ENCODE results near the gene PLEKHH1. TPM values are rescaled to one million over a fixed set of nuclear protein-coding genes. Genes with fewer than 3 reads are reported as not detected.

The PLEKHH1 gene
- under 1 TPM; 0.53 to 0.77 TPM for total RNA-seq

DNA sequence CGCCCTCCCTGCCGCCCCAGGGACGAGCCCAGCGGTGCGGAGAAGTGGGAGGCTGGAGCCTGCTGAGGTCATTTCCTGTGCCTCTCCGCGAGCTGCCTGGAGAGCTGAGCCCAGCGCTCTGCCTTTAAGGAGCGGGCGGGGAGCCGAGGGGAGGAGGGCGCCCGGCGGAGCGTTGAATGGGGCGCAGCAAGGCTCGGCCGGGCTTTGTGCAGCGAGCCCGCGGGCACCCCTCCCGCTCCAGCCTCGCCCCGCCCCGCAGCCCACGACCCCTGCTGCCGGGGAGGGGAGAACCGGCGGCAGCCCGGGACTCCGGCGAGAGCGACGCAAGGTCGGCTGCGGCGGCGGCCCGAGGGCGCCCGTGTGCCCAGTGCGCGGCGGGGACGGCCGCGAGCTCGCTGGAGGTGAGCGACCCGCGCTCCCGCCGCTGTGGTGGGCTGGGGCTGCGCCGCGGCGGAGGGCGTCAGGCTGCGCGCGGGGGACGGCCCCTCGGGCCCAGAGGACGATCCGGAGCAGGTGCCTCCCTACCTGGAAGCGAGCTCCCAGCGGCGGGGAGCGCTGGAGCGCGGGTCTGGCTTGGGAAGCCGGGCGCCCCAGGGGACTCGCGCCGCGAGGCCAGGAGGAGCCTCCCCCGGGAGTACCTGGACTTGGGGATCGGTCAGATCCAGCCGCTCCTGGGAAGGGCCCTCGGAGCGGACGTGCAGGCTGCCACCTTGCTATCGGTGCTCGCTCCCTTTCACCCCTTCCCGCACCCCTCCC is at the start of gene PLEKHH1:
PLEKHH1 (plus strand) TSS at position 293 of the 756 bp plus-strand sequence. CDS start 8,578 bp downstream, outside the sequence.

DNA sequence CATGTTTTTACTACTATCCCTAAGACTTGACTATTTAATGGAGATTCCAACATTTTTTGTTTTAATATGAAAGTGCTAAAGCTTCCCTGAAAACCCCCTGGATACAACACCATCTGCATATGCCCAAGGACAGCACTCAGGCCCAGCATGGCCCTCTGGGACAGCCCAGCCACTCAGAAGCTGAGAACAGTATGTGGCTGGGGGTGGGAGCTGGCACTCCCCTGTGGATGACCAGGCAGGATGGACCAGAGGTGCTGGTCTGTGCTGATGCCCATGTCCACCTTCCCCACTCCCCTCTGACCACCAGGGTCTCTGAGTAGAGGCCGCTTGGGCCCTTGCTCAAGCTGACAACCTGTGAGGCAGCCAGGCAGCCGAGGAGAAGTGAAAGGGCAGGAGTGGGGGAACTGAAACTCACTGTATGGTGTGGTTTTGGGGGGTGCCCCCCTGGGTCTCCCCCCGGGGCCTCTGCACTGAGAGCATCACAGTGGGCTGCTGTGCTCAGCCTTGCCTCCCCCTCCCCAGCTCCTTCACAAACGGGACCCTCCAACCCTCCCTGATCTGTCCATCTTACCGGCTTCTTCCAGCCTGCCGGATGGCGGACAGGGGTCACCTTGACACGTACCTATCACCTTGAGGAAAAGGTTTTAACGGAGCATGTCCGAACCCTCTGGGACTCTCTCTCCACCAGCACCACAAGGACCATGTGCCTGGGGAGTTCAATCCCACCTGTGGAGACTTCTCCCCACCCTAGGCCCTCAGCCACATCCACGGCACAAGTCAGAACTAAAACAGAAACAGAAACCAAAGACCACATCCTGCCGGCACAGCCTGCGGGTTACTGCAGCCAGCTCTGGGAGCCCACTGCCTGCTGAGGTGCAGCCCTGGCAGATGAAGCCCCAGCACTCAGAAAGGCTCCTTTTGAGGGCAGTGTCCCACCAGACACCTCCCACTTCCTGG is 44.9 kb upstream of the PLEKHH1 start, which contains the start of gene TMEM229B:
TMEM229B (minus strand) TSS at position 785 of the 957 bp plus-strand sequence. CDS start 14,798 bp downstream, outside the sequence.

DNA sequence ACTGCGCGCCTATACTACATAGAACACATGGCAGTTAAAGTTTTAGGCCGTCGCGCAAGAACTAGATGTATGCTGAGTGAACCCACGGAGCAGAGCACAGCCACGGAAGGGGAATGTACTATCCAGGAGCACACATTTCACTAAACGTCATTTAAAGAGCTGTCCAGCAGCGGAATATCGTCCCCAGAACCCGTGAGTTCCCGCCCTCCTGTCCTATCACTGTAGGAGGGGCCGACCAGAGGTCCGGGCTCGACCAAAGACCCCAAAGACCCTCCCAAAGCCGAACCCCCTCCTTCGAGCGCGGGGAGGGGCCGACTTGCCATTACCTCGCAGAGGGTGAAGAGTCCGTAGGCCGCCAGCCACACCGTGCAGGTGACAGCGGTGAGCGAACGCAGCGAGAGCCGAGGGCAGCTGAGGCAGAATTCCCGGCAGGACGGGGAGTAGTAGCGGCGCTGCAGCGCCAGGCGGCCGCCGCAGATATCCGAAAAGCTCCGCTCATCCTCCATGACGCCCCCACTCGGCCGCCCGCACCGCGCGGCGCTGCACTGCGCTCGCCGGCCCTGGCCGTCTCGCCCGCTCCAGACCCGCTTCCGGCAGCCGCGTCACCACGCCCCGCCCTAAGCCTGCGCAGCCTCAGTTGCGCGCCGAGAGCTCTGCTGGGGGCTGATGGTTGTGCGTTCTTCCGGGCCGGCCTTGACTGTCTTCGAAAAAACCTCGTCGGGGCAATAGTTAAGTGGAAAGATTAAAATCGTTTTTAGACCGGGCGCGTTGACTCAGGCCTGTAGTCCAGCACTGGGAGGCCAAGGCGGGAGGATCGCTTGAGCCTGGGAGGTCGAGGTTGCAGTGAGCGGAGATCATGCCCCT is 66.8 kb downstream of the PLEKHH1 start, which contains the start of gene PIGH:
PIGH (minus strand) TSS at position 571 of the 864 bp plus-strand sequence; CDS start at position 506, 65 bp downstream.

DNA sequence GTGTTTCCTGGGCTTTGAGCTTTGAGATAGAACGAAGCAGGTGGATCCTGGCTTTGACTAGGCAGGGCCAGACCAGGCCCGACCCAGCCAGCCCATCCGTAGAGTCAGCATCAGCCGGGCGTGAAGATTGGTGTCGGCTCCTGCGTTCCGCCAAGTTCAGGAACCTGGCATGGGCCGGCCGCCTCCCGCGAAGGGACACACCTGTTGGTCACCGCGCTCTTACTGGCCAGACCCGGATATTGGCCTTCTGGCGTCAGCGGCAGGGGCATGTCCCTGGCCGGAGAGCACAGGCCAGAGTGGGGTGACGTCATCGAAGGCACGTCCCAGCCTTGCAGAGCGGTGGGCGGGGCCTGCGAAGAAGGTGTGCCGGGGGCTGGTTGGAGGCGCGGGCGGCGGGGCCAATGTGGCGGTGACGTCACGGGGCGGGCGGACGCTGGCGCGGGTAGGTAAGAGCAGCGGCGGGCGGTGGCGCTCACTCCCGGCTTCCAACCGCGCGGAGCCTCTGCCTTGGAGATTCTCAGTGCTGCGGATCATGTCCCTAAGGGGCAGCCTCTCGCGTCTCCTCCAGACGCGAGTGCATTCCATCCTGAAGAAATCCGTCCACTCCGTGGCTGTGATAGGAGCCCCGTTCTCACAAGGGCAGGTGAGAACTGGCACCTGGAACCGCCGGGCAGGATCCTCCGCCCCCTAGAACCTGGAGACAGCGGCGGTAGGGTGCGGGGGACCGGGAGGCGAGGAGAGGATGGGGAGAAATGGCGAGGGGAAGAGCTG is 86.5 kb downstream of the PLEKHH1 start, which contains the start of gene ARG2:
ARG2 (plus strand) TSS at position 475 of the 771 bp plus-strand sequence; CDS start at position 533, 58 bp downstream.

Other genes with a start within 250 kb of the PLEKHH1 start
- gene ATP6V1D, start 173.5 kb upstream of the PLEKHH1 start, total RNA-seq, result 10 to 100 TPM; 38.1 to 42.8 TPM
- 10 to 100 TPM; 91.2 to 98.6 TPM for gene EIF2S1, start 173.0 kb upstream of the PLEKHH1 start, total RNA-seq
- under 1 TPM; 0.40 to 0.63 TPM for gene PLEK2, start 121.1 kb upstream of the PLEKHH1 start, total RNA-seq
- gene TMEM229B, start 44.6 kb upstream of the PLEKHH1 start, total RNA-seq, result 10 to 100 TPM; 12.2 to 15.2 TPM
- gene PIGH, start 67.0 kb downstream of the PLEKHH1 start, total RNA-seq, result 10 to 100 TPM; 18.0 to 18.6 TPM
- 1 to 10 TPM; 1.2 to 1.4 TPM for gene ARG2, start 86.6 kb downstream of the PLEKHH1 start, total RNA-seq
- 10 to 100 TPM; 58.4 to 64.1 TPM for gene VTI1B, start 141.3 kb downstream of the PLEKHH1 start, total RNA-seq
- 10 to 100 TPM; 45.0 to 48.5 TPM for gene RDH11, start 162.5 kb downstream of the PLEKHH1 start, total RNA-seq
- not detected for gene RDH12, start 168.6 kb downstream of the PLEKHH1 start, total RNA-seq